HEK293T (cell line): ENCODE data around the gene RLN2.
"Not testable (repeated sequence)": the region's sequence is repeated elsewhere in the genome, so short reads cannot be mapped to it uniquely, and the experiment has no call there.

Experiments
- CTCF ChIA-PET: fragments of 350-600 bp; formaldehyde crosslinking; extraction: SDS; loops from one replicate; lab custom pipeline; 2021; ENCODE audit warnings: antibody characterized with exemption, inconsistent platforms; lab: Yijun Ruan, JAX
- POLR2A ChIA-PET: fragments of 350-600 bp; formaldehyde crosslinking; extraction: SDS; loops from one replicate; lab custom pipeline; 2020; ENCODE audit warnings: antibody characterized with exemption, inconsistent platforms; lab: Yijun Ruan, JAX
- DNase-seq: peaks from one replicate; pipeline ENCODE4 v3.0.0; 2012; ENCODE audit warnings: mixed read lengths; ENCODE audit errors: extremely low spot score
- ARNT ChIP-seq: fragments of 450-650 bp; IDR thresholded peaks from 2 replicates; pipeline ENCODE4 v1.6.1; 2017; ENCODE audit warnings: mild to moderate bottlenecking
- BHLHE40 ChIP-seq: fragments of 450-650 bp; IDR thresholded peaks from 2 replicates; pipeline ENCODE4 v1.6.1; 2016; ENCODE audit warnings: mild to moderate bottlenecking, moderate library complexity, borderline replicate concordance
- CTBP1 ChIP-seq: fragments of 450-650 bp; IDR thresholded peaks from 2 replicates; pipeline ENCODE4 v1.6.1; 2016; ENCODE audit warnings: borderline replicate concordance
- ELF4 ChIP-seq: fragments of 450-650 bp; IDR thresholded peaks from 2 replicates; pipeline ENCODE4 v1.6.1; 2017; ENCODE audit warnings: antibody characterized with exemption
- FOXA1 ChIP-seq: fragments of 450-650 bp; IDR thresholded peaks from 2 replicates; pipeline ENCODE4 v1.6.1; 2016; ENCODE audit warnings: mild to moderate bottlenecking
- FOXM1 ChIP-seq: fragments of 450-650 bp; IDR thresholded peaks from 2 replicates; pipeline ENCODE4 v1.6.1; 2017; ENCODE audit warnings: mild to moderate bottlenecking, borderline replicate concordance
- HDGF ChIP-seq: fragments of 450-650 bp; IDR thresholded peaks from 2 replicates; pipeline ENCODE4 v1.6.1; 2017; ENCODE audit warnings: antibody characterized with exemption, borderline replicate concordance
- L3MBTL2 ChIP-seq: fragments of 450-650 bp; conservative IDR thresholded peaks from 2 replicates; pipeline ENCODE4 v1.6.1; 2016; ENCODE audit warnings: mild to moderate bottlenecking
- LEF1 ChIP-seq: fragments of 450-650 bp; IDR thresholded peaks from 2 replicates; pipeline ENCODE4 v1.6.1; 2017; ENCODE audit warnings: mild to moderate bottlenecking, borderline replicate concordance
- NFRKB ChIP-seq: fragments of 450-650 bp; IDR thresholded peaks from 2 replicates; pipeline ENCODE4 v1.6.1; 2016; ENCODE audit warnings: mild to moderate bottlenecking, moderate library complexity
- PKNOX1 ChIP-seq: fragments of 450-650 bp; IDR thresholded peaks from 2 replicates; pipeline ENCODE4 v1.6.1; 2016
- SP1 ChIP-seq: fragments of 450-650 bp; IDR thresholded peaks from 2 replicates; pipeline ENCODE4 v1.6.1; 2017
- SUZ12 ChIP-seq: fragments of 450-650 bp; IDR thresholded peaks from 2 replicates; pipeline ENCODE4 v1.6.1; 2016; ENCODE audit warnings: mild to moderate bottlenecking
- TARDBP ChIP-seq: fragments of 450-650 bp; IDR thresholded peaks from 2 replicates; pipeline ENCODE4 v1.6.1; 2016
- ZNF384 ChIP-seq: fragments of 450-650 bp; IDR thresholded peaks from 2 replicates; pipeline ENCODE4 v1.6.1; 2016

Gene RLN2

GRCh38 chr9:5303840-5304795 is at the start of gene RLN2:
Gene RLN2, minus strand, starts transcription at chr9:5304716. Its CDS starts 136 bp downstream, at chr9:5304580.
- POLR2A ChIA-PET, CTCF ChIA-PET, DNase-seq: not testable (repeated sequence)

- TF ChIP-seq ELF4, result no peak
- TF ChIP-seq LEF1, result no peak
- no peak for TF ChIP-seq HDGF
- no peak for TF ChIP-seq L3MBTL2
- no peak for TF ChIP-seq SUZ12
- TF ChIP-seq ARNT, result no peak
- TF ChIP-seq ZNF384, result no peak
- TF ChIP-seq PKNOX1, result no peak
- no peak for TF ChIP-seq FOXM1
- TF ChIP-seq TARDBP, result no peak
- TF ChIP-seq NFRKB, result no peak
- no peak for TF ChIP-seq BHLHE40
- TF ChIP-seq FOXA1, result no peak
- no peak for TF ChIP-seq CTBP1
- CTCF ChIA-PET, result no interaction called here
- POLR2A ChIA-PET, result no interaction called here
- no peak for DNase-seq
Observed at GRCh38 chr9:5354184-5354583, 49.7 kb upstream of the RLN2 start.

- ChIA-PET POLR2A (no interaction called here), CTCF (no interaction called here)
- TF ChIP-seq SP1 (no peak), LEF1 (no peak), PKNOX1 (no peak), ARNT (no peak), FOXM1 (no peak)
- DNase-seq, result no peak
Observed at GRCh38 chr9:5352637-5353248, 48.2 kb upstream of the RLN2 start.

GRCh38 chr9:5338992-5339981 is 34.8 kb upstream of the RLN2 start, which contains the start of gene RLN1:
Gene RLN1, minus strand, starts transcription at chr9:5339876. Its CDS starts 130 bp downstream, at chr9:5339746.
- DNase-seq, CTCF ChIA-PET, POLR2A ChIA-PET: not testable (repeated sequence)

GRCh38 chr9:5336688-5337087 is 32.2 kb upstream of the RLN2 start:
- DNase-seq, result no peak
- TF ChIP-seq PKNOX1, result no peak
- no peak for TF ChIP-seq SP1
- TF ChIP-seq LEF1, result no peak
- TF ChIP-seq CTBP1, result no peak
- ChIA-PET CTCF (no interaction called here), POLR2A (interaction anchor here (0.7 kb wide), 1 partner anchor 21 kb away, joined by 3 read pairs; no protein-coding TSS in a partner anchor)

GRCh38 chr9:5331276-5331675 is 26.8 kb upstream of the RLN2 start:
- POLR2A ChIA-PET, CTCF ChIA-PET, DNase-seq: not testable (repeated sequence)
